Ishikawa (cell line): ENCODE data around the gene CNR2.

ENCODE experiments used
- CEBPB ChIP-seq: IDR thresholded peaks from 2 replicates; pipeline ENCODE4 v1.6.1; 2012
- CREB1 ChIP-seq: IDR thresholded peaks from 2 replicates; pipeline ENCODE4 v1.6.1; 2012; ENCODE audit warnings: low read depth
- EP300 ChIP-seq: IDR thresholded peaks from 2 replicates; pipeline ENCODE4 v1.6.1; 2012; ENCODE audit warnings: borderline replicate concordance
- FOXM1 ChIP-seq: IDR thresholded peaks from 2 replicates; pipeline ENCODE4 v1.6.1; 2012; ENCODE audit warnings: low read depth, borderline replicate concordance
- REST ChIP-seq: IDR thresholded peaks from 2 replicates; pipeline ENCODE4 v1.6.1; 2012; ENCODE audit warnings: low read depth, mild to moderate bottlenecking
- TAF1 ChIP-seq: IDR thresholded peaks from 2 replicates; pipeline ENCODE4 v1.6.1; 2012; ENCODE audit warnings: low read depth, mild to moderate bottlenecking
- YY1 ChIP-seq: IDR thresholded peaks from 2 replicates; pipeline ENCODE4 v1.6.1; 2012; ENCODE audit warnings: low read depth
- ZBTB7A ChIP-seq: IDR thresholded peaks from 2 replicates; pipeline ENCODE4 v1.6.1; 2012; ENCODE audit warnings: low read depth

GRCh38 chr1:23823767-23824166 lies 89.4 kb downstream of the CNR2 start:
- TF ChIP-seq CREB1 (no peak), FOXM1 (no peak), REST (no peak), EP300 (no peak), TAF1 (no peak), YY1 (no peak), ZBTB7A (no peak), CEBPB (no peak)
